H1 (cell line): ENCODE data around the gene TTI1. TPM values are rescaled to one million over a fixed set of nuclear protein-coding genes. Genes with fewer than 3 reads are reported as not detected.

Experiments used
- CBX5 ChIP-seq: fragments of 300-800, 300-1000 bp; sonication (generic); IDR thresholded peaks from 2 replicates; pipeline ENCODE4 v1.7.1; 2016; ENCODE audit warnings: antibody characterized with exemption, low read length, low read depth
- POLR2AphosphoS5 ChIP-seq: IDR thresholded peaks from 2 replicates; pipeline ENCODE4 v1.6.1; 2011; ENCODE audit warnings: low read depth, low read length
- SUZ12 ChIP-seq: fragments of 200-600 bp; sonication (generic); IDR thresholded peaks from 2 replicates; pipeline ENCODE4 v1.6.1; 2012; ENCODE audit warnings: mild to moderate bottlenecking, inconsistent platforms, low read length, moderate library complexity, mixed read lengths
- TCF12 ChIP-seq: IDR thresholded peaks from 2 replicates; pipeline ENCODE4 v1.6.1; 2011; ENCODE audit warnings: low read depth, mild to moderate bottlenecking, low read length
- ZNF274 ChIP-seq: IDR thresholded peaks from 2 replicates; pipeline ENCODE4 v1.7.0; 2012; ENCODE audit warnings: low read length, borderline replicate concordance; ENCODE audit errors: extremely low read depth
- polyA plus RNA-seq, 7 experiments: library from polyadenylated mRNA; depleted of rRNA in 3 of 7; stranded (reverse) in 5 of 7; unstranded in 2 of 7; fragments of >200 nt in 5 of 7; fragments of 200-250 nt in 2 of 7; gene quantifications; 1 replicate in 5 of 7; 2 replicates in 1 of 7; 4 replicates in 1 of 7; pipeline versions ENCODE4 v1.2.1 to v1.2.3, GENCODE V29; 2011 to 2013; ENCODE audit warnings: missing spikeins in 2 of 7, mixed read lengths in 2 of 7
- total RNA-seq: library from RNA; stranded (reverse); fragmentation: NEBNext Ultra II Directional; extraction: Animal tissue kit (Norgen Biotek cat#: 25700); gene quantifications from 2 replicates; pipeline ENCODE4 v1.2.1, GENCODE V29; 2021

Gene TTI1
- total and polyA plus RNA-seq, 2 of the 8 experiments (the other 6 are each of a cell fraction or from before 2014, with no cell fraction given): 34.1 to 47.0 TPM

DNA sequence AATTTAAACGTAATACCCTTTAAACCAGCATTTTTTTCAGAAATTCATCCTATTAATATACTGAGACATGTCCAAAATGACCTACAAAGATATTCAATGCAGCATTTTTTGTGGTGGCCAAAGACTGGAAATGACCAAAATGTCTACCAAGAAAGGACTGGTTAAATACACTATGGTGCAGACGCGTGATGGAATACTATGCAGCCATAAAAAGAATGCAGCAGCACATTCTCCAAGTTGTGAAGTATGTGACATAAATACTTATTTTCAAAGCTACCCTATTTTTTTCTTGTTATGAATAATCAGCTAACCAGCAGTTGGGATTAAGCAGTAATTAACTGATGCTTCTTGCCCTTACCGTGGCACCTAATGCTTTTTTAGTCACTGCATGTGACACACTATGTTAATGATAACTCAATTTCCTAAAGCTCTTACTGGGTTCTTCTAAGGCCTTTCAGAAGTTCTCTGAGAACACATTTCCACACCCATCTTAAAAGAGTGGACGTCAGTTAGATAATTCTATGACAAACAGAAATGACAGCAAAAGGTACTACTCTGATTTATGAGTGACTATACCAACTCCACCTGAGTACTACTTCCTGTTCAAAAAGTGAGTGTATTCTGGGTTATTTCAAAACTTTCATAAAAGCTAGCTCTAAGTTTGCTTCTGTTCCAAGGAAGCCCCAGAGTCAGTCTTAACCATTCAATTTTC, 24.9 kb downstream of the TTI1 start (continued):
- no peak for TF ChIP-seq CBX5
- TF ChIP-seq TCF12: no peak
- TF ChIP-seq SUZ12: no peak
- no peak for TF ChIP-seq POLR2AphosphoS5
- TF ChIP-seq ZNF274: no peak
